GM12878 (cell line): Measurements from ENCODE around the gene GSTP1. TPM values are rescaled to one million over a fixed set of nuclear protein-coding genes. Genes with fewer than 3 reads are reported as not detected.
A peak's percentile ranks its signal among the peaks of the same experiment; 100 is the strongest.

Experiments used
- BHLHE40 ChIP-seq, 2 experiments: fragments of 450-650 bp in 1 of 2; IDR thresholded peaks; 2 replicates each; pipeline ENCODE4 v1.6.1; 2011 to 2017; ENCODE audit warnings: low read depth in 2 of 2, borderline replicate concordance in 1 of 2, improper control_type of control experiment in 1 of 2, low read length in 1 of 2, mild to moderate bottlenecking in 1 of 2
- CHD2 ChIP-seq: IDR thresholded peaks from 2 replicates; pipeline ENCODE4 v1.6.1; 2011; ENCODE audit warnings: low read depth, low read length, improper control_type of control experiment, borderline replicate concordance
- CHD4 ChIP-seq: fragments of 200-600 bp; sonication (generic); IDR thresholded peaks from 2 replicates; pipeline ENCODE4 v1.6.1; 2016; ENCODE audit warnings: mild to moderate bottlenecking
- EGR1 ChIP-seq, 2 experiments: IDR thresholded peaks; 1 replicate in 1 of 2; 2 replicates in 1 of 2; pipeline ENCODE4 v1.6.1; 2011 to 2012; ENCODE audit warnings: low read depth in 2 of 2, low read length in 2 of 2, borderline replicate concordance in 1 of 2, mild to moderate bottlenecking in 1 of 2, moderate library complexity in 1 of 2
- HCFC1 ChIP-seq: fragments of 150-350 bp; IDR thresholded peaks from 2 replicates; pipeline ENCODE4 v1.6.1; 2014; ENCODE audit warnings: low read length
- JUND ChIP-seq: IDR thresholded peaks from 2 replicates; pipeline ENCODE4 v1.6.1; 2012; ENCODE audit warnings: low read depth, mild to moderate bottlenecking, low read length, improper control_type of control experiment, moderate library complexity
- KLF5 ChIP-seq: fragments of 450-650 bp; IDR thresholded peaks from 2 replicates; pipeline ENCODE4 v1.6.1; 2014; ENCODE audit warnings: mild to moderate bottlenecking; ENCODE audit not compliant: partially characterized antibody
- LARP7 ChIP-seq: fragments of 450-650 bp; IDR thresholded peaks from 2 replicates; pipeline ENCODE4 v1.6.1; 2017; ENCODE audit warnings: mild to moderate bottlenecking
- MEF2B ChIP-seq: fragments of 450-650 bp; IDR thresholded peaks from 2 replicates; pipeline ENCODE4 v1.6.1; 2018; ENCODE audit warnings: mild to moderate bottlenecking, moderate library complexity; ENCODE audit not compliant: partially characterized antibody, poor library complexity, severe bottlenecking
- NBN ChIP-seq: fragments of 450-650 bp; IDR thresholded peaks from 2 replicates; pipeline ENCODE4 v1.6.1; 2016
- NR2F1 ChIP-seq: fragments of 450-650 bp; conservative IDR thresholded peaks from 2 replicates; pipeline ENCODE4 v1.6.1; 2017; ENCODE audit warnings: mild to moderate bottlenecking
- PAX5 ChIP-seq: IDR thresholded peaks from 2 replicates; pipeline ENCODE4 v1.6.1; 2011; ENCODE audit warnings: low read depth, low read length, borderline replicate concordance
- POLR2AphosphoS2 ChIP-seq: IDR thresholded peaks from 2 replicates; pipeline ENCODE4 v1.6.1; 2011; ENCODE audit warnings: low read depth, mild to moderate bottlenecking, low read length, improper control_type of control experiment, moderate library complexity
- POLR2AphosphoS5 ChIP-seq: IDR thresholded peaks from 2 replicates; pipeline ENCODE4 v1.6.1; 2011; ENCODE audit warnings: mild to moderate bottlenecking, low read length, inconsistent platforms
- POU2F2 ChIP-seq: IDR thresholded peaks from 3 replicates; pipeline ENCODE4 v1.6.1; 2011; ENCODE audit warnings: low read depth, mild to moderate bottlenecking, low read length, borderline replicate concordance
- RB1 ChIP-seq: fragments of 450-650 bp; formaldehyde crosslinking; IDR thresholded peaks from 2 replicates; pipeline ENCODE4 v1.6.1; 2017; ENCODE audit warnings: mild to moderate bottlenecking, borderline replicate concordance
- SIX5 ChIP-seq: IDR thresholded peaks from 2 replicates; pipeline ENCODE4 v1.6.1; 2011; ENCODE audit warnings: mild to moderate bottlenecking, low read depth, low read length, moderate library complexity; ENCODE audit not compliant: severe bottlenecking
- SMARCA5 ChIP-seq: fragments of 450-650 bp; IDR thresholded peaks from 2 replicates; pipeline ENCODE4 v1.6.1; 2017; ENCODE audit warnings: mild to moderate bottlenecking
- SREBF1 ChIP-seq: IDR thresholded peaks from 2 replicates; pipeline ENCODE4 v1.6.1; 2012; ENCODE audit warnings: mild to moderate bottlenecking, low read length
- polyA plus RNA-seq, 11 experiments: library from polyadenylated mRNA; depleted of rRNA in 4 of 11; unstranded in 6 of 11; stranded (reverse) in 5 of 11; fragments of >200 nt; fragmentation: Nextera tagmentation in 4 of 11; fragmentation: Illumina TruSeq in 1 of 11; extraction: Ambion mirVana in 4 of 11; extraction: Trizol in 1 of 11; gene quantifications; 1 replicate in 1 of 11; 2 replicates in 10 of 11; pipeline versions ENCODE4 v1.2.1 to v1.2.3, GENCODE V29; 2011 to 2016; ENCODE audit warnings: inconsistent platforms in 2 of 11, missing spikeins in 2 of 11, low read depth in 1 of 11
- total RNA-seq, 4 experiments: library from RNA; depleted of rRNA in 3 of 4; stranded (reverse); fragments of >200 nt in 3 of 4; fragmentation: Illumina TruSeq in 1 of 4; extraction: Trizol in 1 of 4; gene quantifications; 2 replicates each; pipeline versions ENCODE4 v1.2.1 to v1.2.3, GENCODE V29; 2013 to 2021
- TF ChIP-seq, protein P1 (sequence below): fragments of 450-650 bp; IDR thresholded peaks from 2 replicates; pipeline ENCODE4 v1.6.1; 2017; ENCODE audit warnings: mild to moderate bottlenecking, moderate library complexity
- TF ChIP-seq, protein P2 (sequence below): IDR thresholded peaks from 2 replicates; pipeline ENCODE4 v1.6.1; 2012; ENCODE audit warnings: low read depth, low read length, improper control_type of control experiment
- TF ChIP-seq, protein P3 (sequence below): fragments of 450-650 bp; conservative IDR thresholded peaks from 2 replicates; pipeline ENCODE4 v1.6.1; 2017; ENCODE audit warnings: mild to moderate bottlenecking, moderate library complexity
- TF ChIP-seq, protein P4 (sequence below): IDR thresholded peaks from 2 replicates; pipeline ENCODE4 v1.6.1; 2011; ENCODE audit warnings: borderline replicate concordance, low read depth, mild to moderate bottlenecking, moderate library complexity, mixed read lengths, low read length; ENCODE audit not compliant: insufficient read depth; ENCODE audit errors: extremely low read length

The GSTP1 gene
- total and polyA plus RNA-seq, 10 of the 15 experiments (the other 5 are each of a cell fraction or from before 2014, with no cell fraction given), result 469 to 1,788 (median 955) TPM

DNA sequence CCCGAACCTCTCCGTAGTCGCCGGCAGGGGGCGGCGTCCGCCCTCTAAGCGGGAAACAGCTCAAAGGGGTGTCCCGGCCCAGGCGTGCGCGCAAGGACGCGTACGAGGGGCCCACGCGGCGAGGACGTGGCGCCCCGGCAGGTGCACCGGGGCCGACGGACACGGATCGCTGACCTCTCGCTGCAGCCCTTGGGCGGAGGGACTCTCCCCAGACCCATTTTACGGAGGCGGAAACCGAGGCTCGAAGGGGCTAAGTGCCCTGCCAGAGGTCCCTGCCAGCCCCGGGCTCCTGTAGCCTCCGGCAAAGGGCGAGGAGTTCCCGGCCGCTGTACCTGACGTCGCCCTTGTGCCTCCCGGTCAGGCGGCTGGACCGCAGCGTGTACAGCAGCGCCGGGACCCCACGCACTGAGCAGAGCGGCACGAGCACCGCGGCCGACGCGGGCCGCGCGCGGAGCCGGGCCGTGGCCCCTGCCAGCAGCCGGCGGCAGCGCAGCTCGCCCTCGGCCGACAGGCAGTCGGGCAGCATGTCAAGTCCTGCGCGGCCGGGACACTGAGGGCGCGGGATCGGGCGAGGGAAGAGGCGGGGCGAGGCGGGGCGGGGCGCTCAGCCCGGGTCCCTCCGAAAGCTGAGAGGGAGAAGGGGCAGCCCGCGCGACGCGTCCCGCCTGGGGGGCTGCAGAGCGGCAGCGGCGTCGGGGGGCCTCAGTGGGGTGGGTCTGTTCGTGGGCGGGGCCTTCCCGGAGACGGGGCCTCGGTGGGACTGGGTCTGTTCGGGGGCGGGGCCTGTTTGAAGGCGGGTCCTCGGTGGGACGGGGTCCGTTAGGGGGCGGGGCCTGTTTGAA, 46.0 kb downstream of the GSTP1 start, which contains the start of gene NUDT8 (continued):
- TF ChIP-seq, protein P1, sequence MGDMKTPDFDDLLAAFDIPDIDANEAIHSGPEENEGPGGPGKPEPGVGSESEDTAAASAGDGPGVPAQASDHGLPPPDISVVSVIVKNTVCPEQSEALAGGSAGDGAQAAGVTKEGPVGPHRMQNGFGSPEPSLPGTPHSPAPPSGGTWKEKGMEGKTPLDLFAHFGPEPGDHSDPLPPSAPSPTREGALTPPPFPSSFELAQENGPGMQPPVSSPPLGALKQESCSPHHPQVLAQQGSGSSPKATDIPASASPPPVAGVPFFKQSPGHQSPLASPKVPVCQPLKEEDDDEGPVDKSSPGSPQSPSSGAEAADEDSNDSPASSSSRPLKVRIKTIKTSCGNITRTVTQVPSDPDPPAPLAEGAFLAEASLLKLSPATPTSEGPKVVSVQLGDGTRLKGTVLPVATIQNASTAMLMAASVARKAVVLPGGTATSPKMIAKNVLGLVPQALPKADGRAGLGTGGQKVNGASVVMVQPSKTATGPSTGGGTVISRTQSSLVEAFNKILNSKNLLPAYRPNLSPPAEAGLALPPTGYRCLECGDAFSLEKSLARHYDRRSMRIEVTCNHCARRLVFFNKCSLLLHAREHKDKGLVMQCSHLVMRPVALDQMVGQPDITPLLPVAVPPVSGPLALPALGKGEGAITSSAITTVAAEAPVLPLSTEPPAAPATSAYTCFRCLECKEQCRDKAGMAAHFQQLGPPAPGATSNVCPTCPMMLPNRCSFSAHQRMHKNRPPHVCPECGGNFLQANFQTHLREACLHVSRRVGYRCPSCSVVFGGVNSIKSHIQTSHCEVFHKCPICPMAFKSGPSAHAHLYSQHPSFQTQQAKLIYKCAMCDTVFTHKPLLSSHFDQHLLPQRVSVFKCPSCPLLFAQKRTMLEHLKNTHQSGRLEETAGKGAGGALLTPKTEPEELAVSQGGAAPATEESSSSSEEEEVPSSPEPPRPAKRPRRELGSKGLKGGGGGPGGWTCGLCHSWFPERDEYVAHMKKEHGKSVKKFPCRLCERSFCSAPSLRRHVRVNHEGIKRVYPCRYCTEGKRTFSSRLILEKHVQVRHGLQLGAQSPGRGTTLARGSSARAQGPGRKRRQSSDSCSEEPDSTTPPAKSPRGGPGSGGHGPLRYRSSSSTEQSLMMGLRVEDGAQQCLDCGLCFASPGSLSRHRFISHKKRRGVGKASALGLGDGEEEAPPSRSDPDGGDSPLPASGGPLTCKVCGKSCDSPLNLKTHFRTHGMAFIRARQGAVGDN, result peak; percentile 79; the same call in 1 of the 2 replicates
- TF ChIP-seq EGR1 (IDR thresholded peaks at IDR 0.05; ENCODE audit: borderline replicate concordance in 1 of 2, low read depth in 2 of 2, low read length in 2 of 2) (0 out of 3 replicates have a peak, but pooled peaks of 1 of the 2 experiments have one; percentile 21), PAX5 (peak; percentile 97), SMARCA5 (peak; percentile 96), CHD4 (no peak), RB1 (peak; percentile 84; the same call in 1 of the 2 replicates), NBN (peak; percentile 64), JUND (peak; percentile 16; the same call in 1 of the 2 replicates), POLR2AphosphoS2 (no peak), POLR2AphosphoS5 (0 out of 2 replicates have a peak, but pooled peaks have one; percentile 34), SREBF1 (no peak), BHLHE40 (IDR thresholded peaks at IDR 0.05; ENCODE audit: borderline replicate concordance in 1 of 2, low read depth in 2 of 2, low read length in 1 of 2) (peak; percentile 77 to 94; a peak in 3 of 4 replicates), LARP7 (peak; percentile 99), NR2F1 (peak; percentile 79), CHD2 (peak; percentile 7; the same call in 1 of the 2 replicates), SIX5 (no peak), KLF5 (peak; percentile 48), POU2F2 (no peak), HCFC1 (peak; percentile 1; the same call in 1 of the 2 replicates), MEF2B (peak; percentile 10)
- TF ChIP-seq, protein P2, sequence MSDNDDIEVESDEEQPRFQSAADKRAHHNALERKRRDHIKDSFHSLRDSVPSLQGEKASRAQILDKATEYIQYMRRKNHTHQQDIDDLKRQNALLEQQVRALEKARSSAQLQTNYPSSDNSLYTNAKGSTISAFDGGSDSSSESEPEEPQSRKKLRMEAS, result peak; percentile 75; the same call in 1 of the 2 replicates
- TF ChIP-seq, protein P3, sequence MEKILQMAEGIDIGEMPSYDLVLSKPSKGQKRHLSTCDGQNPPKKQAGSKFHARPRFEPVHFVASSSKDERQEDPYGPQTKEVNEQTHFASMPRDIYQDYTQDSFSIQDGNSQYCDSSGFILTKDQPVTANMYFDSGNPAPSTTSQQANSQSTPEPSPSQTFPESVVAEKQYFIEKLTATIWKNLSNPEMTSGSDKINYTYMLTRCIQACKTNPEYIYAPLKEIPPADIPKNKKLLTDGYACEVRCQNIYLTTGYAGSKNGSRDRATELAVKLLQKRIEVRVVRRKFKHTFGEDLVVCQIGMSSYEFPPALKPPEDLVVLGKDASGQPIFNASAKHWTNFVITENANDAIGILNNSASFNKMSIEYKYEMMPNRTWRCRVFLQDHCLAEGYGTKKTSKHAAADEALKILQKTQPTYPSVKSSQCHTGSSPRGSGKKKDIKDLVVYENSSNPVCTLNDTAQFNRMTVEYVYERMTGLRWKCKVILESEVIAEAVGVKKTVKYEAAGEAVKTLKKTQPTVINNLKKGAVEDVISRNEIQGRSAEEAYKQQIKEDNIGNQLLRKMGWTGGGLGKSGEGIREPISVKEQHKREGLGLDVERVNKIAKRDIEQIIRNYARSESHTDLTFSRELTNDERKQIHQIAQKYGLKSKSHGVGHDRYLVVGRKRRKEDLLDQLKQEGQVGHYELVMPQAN, result peak; percentile 91
- TF ChIP-seq, protein P4, sequence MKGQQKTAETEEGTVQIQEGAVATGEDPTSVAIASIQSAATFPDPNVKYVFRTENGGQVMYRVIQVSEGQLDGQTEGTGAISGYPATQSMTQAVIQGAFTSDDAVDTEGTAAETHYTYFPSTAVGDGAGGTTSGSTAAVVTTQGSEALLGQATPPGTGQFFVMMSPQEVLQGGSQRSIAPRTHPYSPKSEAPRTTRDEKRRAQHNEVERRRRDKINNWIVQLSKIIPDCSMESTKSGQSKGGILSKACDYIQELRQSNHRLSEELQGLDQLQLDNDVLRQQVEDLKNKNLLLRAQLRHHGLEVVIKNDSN, result no peak
